ENCODE data around the gene NPFFR1. TPM values are rescaled to one million over a fixed set of nuclear protein-coding genes. Genes with fewer than 3 reads are reported as not detected.
"Not testable (repeated sequence)": the region's sequence is repeated elsewhere in the genome, so short reads cannot be mapped to it uniquely, and the experiment has no call there.

Gene NPFFR1
- total and polyA plus RNA-seq, 10 donors = under 0.01 to 0.63 (median 0.09) TPM; not detected in 2

DNA sequence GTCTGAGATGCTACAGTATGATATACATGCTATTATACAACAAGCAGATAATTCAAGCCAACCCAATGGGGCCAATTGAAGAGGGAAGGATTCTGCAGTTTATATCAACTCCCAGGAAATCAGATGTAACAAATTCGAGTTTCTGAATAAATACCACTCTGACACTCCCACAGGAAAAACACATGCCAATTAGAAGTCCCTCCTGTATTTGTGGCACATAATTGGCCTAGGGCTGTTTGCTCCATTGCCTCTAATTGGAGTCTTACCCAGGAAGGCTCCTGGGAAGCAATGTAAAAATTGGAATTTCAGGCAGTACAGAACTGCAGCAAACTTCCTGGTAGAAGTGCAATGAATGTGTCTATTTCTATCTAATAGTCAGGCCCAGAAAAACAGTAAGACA is 55.3 kb downstream of the NPFFR1 start:
- no peaks in the 10 kb centered on the region for H3K27me3 ChIP-seq (replicated peaks in 1 of 7)
- DNase-seq = no peak
- H3K36me3 ChIP-seq = peaks cover 0 to 28% (median 9%) of the 10 kb centered on the region in 6 donors
- TF ChIP-seq CTCF (IDR thresholded peaks at IDR 0.05 in 8 of 11, conservative IDR thresholded peaks at IDR 0.05 in 3 of 11) = no peak
- no peak for TF ChIP-seq POLR2AphosphoS5 (IDR thresholded peaks at IDR 0.05)
- no peak for TF ChIP-seq POLR2A (IDR thresholded peaks at IDR 0.05)
- peaks cover 9 to 61% (median 24%) of the 10 kb centered on the region in 6 donors for H3K4me1 ChIP-seq
- peak overlapping the region in 2 of 8 donors; percentile 27 to 29 for H3K27ac ChIP-seq
- H3K4me3 ChIP-seq = no peak overlapping the region
- no peaks in the 10 kb centered on the region for H3K9me3 ChIP-seq
- WGBS, 5 donors = 40 to 82% (median 54%) methylated on average over 1 of the region's 1 CpG
- intact Hi-C loops (cut with DNase I; ENCODE audit: low total_unique reads) = no loop called here

DNA sequence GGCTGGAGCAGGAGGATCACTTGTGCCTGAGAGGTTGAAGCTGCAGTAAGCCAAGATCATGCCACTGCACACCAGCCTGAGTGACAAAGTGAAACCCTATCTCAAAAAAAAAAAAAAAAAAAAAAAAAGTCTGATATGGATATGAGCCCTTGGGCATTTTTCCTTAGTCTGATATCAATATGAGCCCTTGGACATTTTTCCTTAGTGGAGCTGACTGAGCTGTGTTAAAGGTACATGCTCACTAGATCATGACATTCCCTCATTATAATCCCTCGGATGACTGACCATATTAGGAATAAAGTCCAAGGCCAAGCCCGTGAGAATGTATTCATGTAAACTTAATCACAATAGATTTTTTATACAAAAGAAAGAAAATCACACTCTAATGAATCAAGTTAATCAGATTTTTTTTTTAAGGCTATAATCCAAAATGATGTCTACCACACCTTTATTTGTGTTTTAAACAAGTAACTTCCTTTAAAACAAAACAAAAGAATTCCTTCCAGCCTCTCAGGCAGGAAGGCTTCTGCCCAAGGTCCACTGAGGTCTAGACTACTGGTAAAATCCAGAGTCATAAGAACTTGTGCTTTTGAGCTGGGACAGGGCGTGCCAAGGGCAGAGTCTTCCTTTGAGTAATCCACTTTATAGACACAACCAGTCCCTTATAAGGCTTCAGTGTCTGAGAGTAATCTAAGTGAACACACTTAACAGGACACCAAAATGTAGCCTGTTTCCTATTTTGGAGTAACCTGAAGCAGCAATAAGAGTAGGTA is 56.1 kb downstream of the NPFFR1 start:
- intact Hi-C loops (cut with DNase I; ENCODE audit: low total_unique reads) = no loop called here
- peak overlapping the region in 3 of 8 donors; percentile 1 to 29 (median 27) for H3K27ac ChIP-seq
- 71 to 85% (median 77%) methylated on average over 3 of the region's 3 CpGs for WGBS, 5 donors

DNA sequence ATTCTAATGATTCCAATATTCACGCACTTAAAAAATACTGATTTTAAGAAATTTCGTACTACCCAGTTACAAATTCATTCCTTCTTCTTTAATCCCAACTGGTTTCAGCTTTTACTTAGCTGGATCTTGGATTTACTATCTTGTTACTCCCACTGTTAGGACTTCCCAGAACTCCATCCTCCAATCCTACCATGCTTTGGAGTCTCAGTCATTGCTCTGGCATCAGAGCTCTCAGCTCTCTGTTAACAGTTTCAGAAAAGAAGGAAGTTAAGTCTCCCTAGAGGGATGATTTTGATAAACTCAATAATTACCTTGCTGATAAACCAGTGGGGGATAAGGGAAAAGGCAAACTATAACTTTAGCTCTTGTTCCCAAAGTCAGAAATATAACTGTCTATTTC is 60.1 kb downstream of the NPFFR1 start:
- intact Hi-C loops (cut with DNase I; ENCODE audit: low total_unique reads) = loop anchor here (2.0 kb wide), 1 partner anchor 141 kb away; no protein-coding TSS in a partner anchor
- 96 to 99% (median 98%) methylated on average over 2 of the region's 2 CpGs for WGBS, 5 donors
- no peak overlapping the region for H3K4me3 ChIP-seq
- H3K27me3 ChIP-seq (replicated peaks in 1 of 7) = no peaks in the 10 kb centered on the region
- no peaks in the 10 kb centered on the region for H3K9me3 ChIP-seq
- peaks cover 0 to 18% (median 2%) of the 10 kb centered on the region in 6 donors for H3K36me3 ChIP-seq
- peaks cover 0 to 34% (median 17%) of the 10 kb centered on the region in 6 donors for H3K4me1 ChIP-seq
- TF ChIP-seq CTCF (IDR thresholded peaks at IDR 0.05 in 8 of 11, conservative IDR thresholded peaks at IDR 0.05 in 3 of 11) (no peak), POLR2A (IDR thresholded peaks at IDR 0.05) (no peak), POLR2AphosphoS5 (IDR thresholded peaks at IDR 0.05) (no peak)
- no peak for DNase-seq
- no peak overlapping the region for H3K27ac ChIP-seq

More for the DNA sequence above, 56.1 kb downstream of the NPFFR1 start:
- Histone ChIP-seq H3K4me1 (peaks cover 9 to 60% (median 23%) of the 10 kb centered on the region in 6 donors), H3K4me3 (no peak overlapping the region), H3K36me3 (peaks cover 0 to 28% (median 9%) of the 10 kb centered on the region in 6 donors), H3K9me3 (no peaks in the 10 kb centered on the region), H3K27me3 (replicated peaks in 1 of 7) (no peaks in the 10 kb centered on the region)
- no peak for TF ChIP-seq POLR2AphosphoS5 (IDR thresholded peaks at IDR 0.05)
- TF ChIP-seq POLR2A (IDR thresholded peaks at IDR 0.05) = no peak
- no peak for TF ChIP-seq CTCF (IDR thresholded peaks at IDR 0.05 in 8 of 11, conservative IDR thresholded peaks at IDR 0.05 in 3 of 11)
- DNase-seq = no peak

- Histone ChIP-seq H3K36me3 (peaks cover 0 to 17% (median 0%) of the 10 kb centered on the region in 6 donors), H3K4me1 (peaks cover 0 to 26% (median 12%) of the 10 kb centered on the region in 6 donors)
- H3K27me3 ChIP-seq (replicated peaks in 1 of 7); H3K4me3 ChIP-seq; DNase-seq; H3K9me3 ChIP-seq; H3K27ac ChIP-seq: not testable (repeated sequence)
- intact Hi-C loops (cut with DNase I; ENCODE audit: low total_unique reads) = loop anchor here (2.0 kb wide), 1 partner anchor 142 kb away; no protein-coding TSS in a partner anchor
- WGBS, 5 donors = 70 to 82% (median 76%) methylated on average over 9 of the region's 9 CpGs
Measured at GRCh38 chr10:70222811-70223447, 60.9 kb downstream of the NPFFR1 start.
